CD4-positive, CD25-positive, alpha-beta regulatory T cell (primary cell): Measurements from ENCODE around the gene RNGTT. TPM values are rescaled to one million over a fixed set of nuclear protein-coding genes. Genes with fewer than 3 reads are reported as not detected.

Experiments used
- ATAC-seq, 2 donors: fragments of 150-1000 bp; cut with Tn5 transposase; one replicate each; pipeline ENCODE4 v1.10.0; 2021; ENCODE audit warnings: low read depth in 2 of 2, moderate number of reproducible peaks in 2 of 2, moderate library complexity in 1 of 2
- DNase-seq, 3 donors: peaks; one replicate each; pipeline versions ENCODE4 v3.0.0 to v3.0.0-alpha.2; 2012 to 2022; ENCODE audit warnings: mixed read lengths in 1 of 3
- H3K27ac ChIP-seq: one replicate; pipeline ENCODE4 v1.7.0; 2013; ENCODE audit warnings: mild to moderate bottlenecking, low read length; ENCODE audit not compliant: insufficient read depth, poor library complexity, severe bottlenecking
- H3K27me3 ChIP-seq: one replicate; pipeline ENCODE4 v1.7.0; 2013; ENCODE audit warnings: low read length; ENCODE audit not compliant: control insufficient read depth, insufficient read depth
- H3K36me3 ChIP-seq: one replicate; pipeline ENCODE4 v1.7.0; 2013; ENCODE audit warnings: mild to moderate bottlenecking, low read length, moderate library complexity; ENCODE audit not compliant: control insufficient read depth, insufficient read depth
- H3K4me1 ChIP-seq: 2 replicates; pipeline ENCODE4 v1.7.0; 2013; ENCODE audit warnings: mild to moderate bottlenecking, low read length; ENCODE audit not compliant: insufficient read depth, control insufficient read depth, poor library complexity, severe bottlenecking
- H3K4me3 ChIP-seq: one replicate; pipeline ENCODE4 v1.7.0; 2013; ENCODE audit warnings: low read depth, mild to moderate bottlenecking, low read length, moderate library complexity
- H3K9me3 ChIP-seq, 2 experiments: 1 replicate in 1 of 2; 2 replicates in 1 of 2; pipeline ENCODE4 v1.7.0; 2013; ENCODE audit warnings: low read length in 2 of 2, mild to moderate bottlenecking in 1 of 2, moderate library complexity in 1 of 2; ENCODE audit not compliant: control insufficient read depth in 2 of 2
- H3K27ac Mint-ChIP-seq, 3 donors: one replicate each; pipeline ENCODE4 v1.8.0; 2020 to 2022; ENCODE audit warnings: mild to moderate bottlenecking in 3 of 3, mixed read lengths in 3 of 3, moderate library complexity in 2 of 3
- H3K27me3 Mint-ChIP-seq: one replicate; pipeline ENCODE4 v1.8.0; 2022; ENCODE audit warnings: mild to moderate bottlenecking, mixed read lengths
- H3K36me3 Mint-ChIP-seq: one replicate; pipeline ENCODE4 v1.8.0; 2020; ENCODE audit warnings: mixed read lengths
- H3K4me1 Mint-ChIP-seq, 4 donors: one replicate each; pipeline ENCODE4 v1.8.0; 2020 to 2022; ENCODE audit warnings: mixed read lengths in 4 of 4, mild to moderate bottlenecking in 1 of 4
- H3K4me3 Mint-ChIP-seq, 4 donors: one replicate each; pipeline ENCODE4 v1.8.0; 2020 to 2022; ENCODE audit warnings: mild to moderate bottlenecking in 4 of 4, mixed read lengths in 4 of 4, moderate library complexity in 3 of 4
- H3K9me3 Mint-ChIP-seq, 7 donors: one replicate each; pipeline ENCODE4 v1.8.0; 2020 to 2022; ENCODE audit warnings: mixed read lengths in 7 of 7, mild to moderate bottlenecking in 3 of 7, moderate library complexity in 2 of 7
- polyA plus RNA-seq, 4 donors: library from polyadenylated mRNA; unstranded; fragments of 300-500 nt; fragmentation: Illumina TruSeq; gene quantifications; one replicate each; pipeline ENCODE4 v1.2.3, GENCODE V29; 2021
- total RNA-seq: library from RNA; stranded (reverse); gene quantifications from one replicate; pipeline ENCODE4 v1.2.3, GENCODE V29; 2022

The RNGTT gene
- total and polyA plus RNA-seq, 5 donors from 2014 or later, result 14.8 to 22.5 (median 21.8) TPM

- Mint-ChIP-seq H3K4me1 (peaks cover 0 to 6% (median 0%) of the 10 kb centered on the region in 4 donors), H3K27me3 (peaks cover 17% of the 10 kb centered on the region), H3K9me3 (peaks cover 0 to 4% (median 0%) of the 10 kb centered on the region in 7 donors), H3K27ac (no peak overlapping the region), H3K4me3 (no peak overlapping the region), H3K36me3 (no peaks in the 10 kb centered on the region)
- Histone ChIP-seq H3K9me3 (no peaks in the 10 kb centered on the region), H3K36me3 (no peaks in the 10 kb centered on the region), H3K4me3 (no peak overlapping the region), H3K4me1 (no peaks in the 10 kb centered on the region), H3K27ac (no peak overlapping the region), H3K27me3 (no peaks in the 10 kb centered on the region)
- DNase-seq (no peak), ATAC-seq (no peak)
These were observed 400.8 kb downstream of the RNGTT start for GRCh38 chr6:88562353-88563276.

DNA sequence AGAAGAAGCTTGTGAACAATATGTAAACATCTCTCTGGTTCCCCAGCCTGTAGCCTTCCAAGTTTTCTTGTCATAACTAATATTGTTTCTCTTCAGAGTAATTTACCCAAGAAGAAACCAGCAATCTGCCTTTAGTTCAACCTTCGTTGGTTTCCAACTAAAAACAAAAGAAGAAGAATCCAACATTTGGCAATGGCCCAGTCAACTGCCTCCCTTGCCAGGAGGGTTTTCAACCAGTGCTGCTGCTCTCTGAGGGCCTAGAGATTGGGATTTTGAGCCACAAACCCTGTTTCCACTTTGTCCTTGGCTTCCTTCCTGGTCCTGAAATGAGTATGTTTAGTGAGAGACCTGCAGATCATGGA is 401.5 kb downstream of the RNGTT start:
- ATAC-seq, result no peak
- peaks cover 17% of the 10 kb centered on the region for H3K27me3 Mint-ChIP-seq
- no peak for DNase-seq
- H3K9me3 Mint-ChIP-seq, result peaks cover 0 to 5% (median 0%) of the 10 kb centered on the region in 7 donors
- Histone ChIP-seq H3K9me3 (no peaks in the 10 kb centered on the region), H3K27me3 (no peaks in the 10 kb centered on the region), H3K36me3 (no peaks in the 10 kb centered on the region), H3K4me3 (no peak overlapping the region), H3K27ac (no peak overlapping the region), H3K4me1 (no peaks in the 10 kb centered on the region)
- H3K27ac Mint-ChIP-seq, result no peak overlapping the region
- H3K36me3 Mint-ChIP-seq, result no peaks in the 10 kb centered on the region
- peaks cover 0 to 6% (median 0%) of the 10 kb centered on the region in 4 donors for H3K4me1 Mint-ChIP-seq
- no peak overlapping the region for H3K4me3 Mint-ChIP-seq

DNA sequence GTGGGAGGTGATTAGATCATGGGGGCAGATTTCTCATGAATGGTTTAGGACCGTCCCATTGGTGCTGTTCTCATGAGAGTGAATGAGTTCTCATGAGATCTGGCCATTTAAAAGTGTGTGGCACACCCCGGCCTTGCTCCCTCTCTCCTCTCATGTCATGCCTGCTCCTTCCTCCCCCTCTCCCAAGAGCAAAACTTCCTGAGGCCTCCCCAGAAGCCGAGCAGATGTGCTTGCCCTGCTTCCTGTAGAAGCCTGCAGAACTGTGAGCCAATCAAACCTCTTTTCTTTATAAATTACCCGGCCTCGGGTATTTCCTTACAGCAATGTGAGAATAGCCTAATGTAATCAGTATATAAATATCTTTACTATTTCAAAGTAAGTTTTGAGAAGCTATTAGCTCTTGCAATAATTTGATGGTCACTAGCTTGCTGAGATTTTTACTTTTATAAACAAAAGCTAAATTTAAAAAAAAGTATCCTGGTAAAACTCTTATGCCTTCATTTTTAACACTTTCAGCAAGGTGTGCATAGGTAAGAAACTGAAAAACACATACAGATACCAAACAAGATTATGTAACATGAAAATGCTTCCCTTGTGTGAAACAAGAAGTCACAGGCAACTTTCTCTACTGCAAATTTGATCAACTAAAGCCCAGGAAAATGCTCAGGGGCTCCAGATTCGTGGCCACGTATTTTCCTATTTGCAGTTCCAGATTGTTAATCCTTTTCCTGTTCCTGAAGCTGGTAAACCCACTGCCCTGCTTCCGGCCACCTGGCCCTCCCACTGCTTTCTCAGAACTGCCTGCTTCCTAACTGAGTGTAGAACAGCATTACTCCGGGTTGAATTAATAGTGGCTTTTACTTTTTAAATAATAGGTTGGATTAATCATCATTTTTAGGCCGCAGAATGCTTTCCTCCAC is 402.1 kb downstream of the RNGTT start:
- H3K9me3 Mint-ChIP-seq, result peaks cover 0 to 3% (median 0%) of the 10 kb centered on the region in 7 donors
- DNase-seq (no peak), ATAC-seq (no peak)
- H3K9me3 ChIP-seq, result no peaks in the 10 kb centered on the region
- no peaks in the 10 kb centered on the region for H3K36me3 ChIP-seq
- H3K4me1 ChIP-seq, result no peaks in the 10 kb centered on the region
- no peaks in the 10 kb centered on the region for H3K27me3 ChIP-seq
- peaks cover 12% of the 10 kb centered on the region for H3K27me3 Mint-ChIP-seq
- H3K4me1 Mint-ChIP-seq, result peaks cover 0 to 6% (median 0%) of the 10 kb centered on the region in 4 donors
- H3K4me3 ChIP-seq, result no peak overlapping the region
- no peak overlapping the region for H3K4me3 Mint-ChIP-seq
- no peaks in the 10 kb centered on the region for H3K36me3 Mint-ChIP-seq
- no peak overlapping the region for H3K27ac Mint-ChIP-seq
- H3K27ac ChIP-seq, result no peak overlapping the region

Other genes starting within 250 kb of the RNGTT start
- gene PNRC1, start 117.1 kb upstream of the RNGTT start, total RNA-seq, result 734 TPM
- gene PNRC1, start 117.1 kb upstream of the RNGTT start, polyA plus RNA-seq, result 100 to 1,000 TPM; 357 to 551 (median 483) TPM
- gene SRSF12, start 154.5 kb upstream of the RNGTT start, total RNA-seq, result not detected
- gene SRSF12, start 154.5 kb upstream of the RNGTT start, polyA plus RNA-seq, result under 1 TPM in 3 of 4 donors, not detected in 1; 0.06 to 0.28 (median 0.20) TPM
- 3.6 TPM for gene PM20D2, start 182.4 kb upstream of the RNGTT start, total RNA-seq
- gene PM20D2, start 182.4 kb upstream of the RNGTT start, polyA plus RNA-seq, result 1 to 10 TPM; 2.1 to 6.7 (median 4.7) TPM